D721Med (cell line): ENCODE measurements around the gene NF1.
"Not testable (repeated sequence)": the region's sequence is repeated elsewhere in the genome, so short reads cannot be mapped to it uniquely, and the experiment has no call there.

ENCODE experiments used
- DNase-seq: peaks from one replicate; pipeline ENCODE4 v3.0.0; 2011; ENCODE audit warnings: low spot score; ENCODE audit not compliant: insufficient read length
- FAIRE-seq: peaks from 2 replicates; lab custom pipeline; 2011; peaks lifted over from hg19 to GRCh38; lab: Jason Lieb, UNC
- TF ChIP-seq, protein P1 (sequence below): IDR thresholded peaks from 2 replicates; pipeline ENCODE4 v1.5.1; 2012; ENCODE audit warnings: mild to moderate bottlenecking, control low read depth; ENCODE audit not compliant: insufficient read depth; ENCODE audit errors: missing control alignments

NF1 gene

DNA sequence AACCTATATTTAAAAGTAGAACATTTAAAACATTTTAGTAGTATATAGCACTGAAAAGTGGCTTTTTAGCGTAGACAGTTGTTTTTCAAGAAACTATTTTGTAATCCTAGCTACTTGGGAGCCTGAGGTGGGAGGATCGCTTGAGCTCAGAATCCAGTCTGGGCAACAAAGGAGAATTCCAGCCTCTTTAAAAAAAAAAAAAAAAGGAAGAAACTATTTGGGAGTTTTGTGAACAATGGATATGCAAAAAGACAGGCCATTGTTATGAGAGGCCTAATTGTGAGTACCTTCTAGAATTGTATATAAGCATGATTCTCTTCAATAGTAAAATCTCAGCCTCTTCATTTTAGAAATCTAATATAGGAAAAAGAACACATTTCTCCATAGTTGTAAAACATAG, 184.6 kb downstream of the NF1 start:
- FAIRE-seq = no peak
- DNase-seq = no peak
- TF ChIP-seq, protein P1, sequence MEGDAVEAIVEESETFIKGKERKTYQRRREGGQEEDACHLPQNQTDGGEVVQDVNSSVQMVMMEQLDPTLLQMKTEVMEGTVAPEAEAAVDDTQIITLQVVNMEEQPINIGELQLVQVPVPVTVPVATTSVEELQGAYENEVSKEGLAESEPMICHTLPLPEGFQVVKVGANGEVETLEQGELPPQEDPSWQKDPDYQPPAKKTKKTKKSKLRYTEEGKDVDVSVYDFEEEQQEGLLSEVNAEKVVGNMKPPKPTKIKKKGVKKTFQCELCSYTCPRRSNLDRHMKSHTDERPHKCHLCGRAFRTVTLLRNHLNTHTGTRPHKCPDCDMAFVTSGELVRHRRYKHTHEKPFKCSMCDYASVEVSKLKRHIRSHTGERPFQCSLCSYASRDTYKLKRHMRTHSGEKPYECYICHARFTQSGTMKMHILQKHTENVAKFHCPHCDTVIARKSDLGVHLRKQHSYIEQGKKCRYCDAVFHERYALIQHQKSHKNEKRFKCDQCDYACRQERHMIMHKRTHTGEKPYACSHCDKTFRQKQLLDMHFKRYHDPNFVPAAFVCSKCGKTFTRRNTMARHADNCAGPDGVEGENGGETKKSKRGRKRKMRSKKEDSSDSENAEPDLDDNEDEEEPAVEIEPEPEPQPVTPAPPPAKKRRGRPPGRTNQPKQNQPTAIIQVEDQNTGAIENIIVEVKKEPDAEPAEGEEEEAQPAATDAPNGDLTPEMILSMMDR = no peak

DNA sequence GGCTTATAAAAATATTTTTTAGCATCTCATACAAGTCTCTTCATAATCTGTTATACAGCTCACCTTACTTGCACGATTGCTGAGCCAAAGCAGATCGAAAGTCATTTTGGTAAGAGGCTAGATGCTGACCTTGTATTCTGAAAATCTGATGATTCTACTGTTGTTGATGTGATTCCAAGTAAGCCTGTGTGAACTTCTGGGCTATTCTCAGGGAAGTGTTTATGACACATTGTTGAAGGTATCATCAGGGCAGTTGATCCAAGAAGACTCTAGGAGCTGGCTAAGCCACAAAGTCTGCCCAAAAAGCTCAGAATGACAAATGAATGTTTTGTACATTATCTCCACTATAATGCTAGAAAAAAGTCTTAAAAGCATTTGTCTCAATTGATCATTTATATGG, 186.3 kb downstream of the NF1 start:
- no peak for DNase-seq
- no peak for FAIRE-seq
- TF ChIP-seq, protein P1 = no peak

DNA sequence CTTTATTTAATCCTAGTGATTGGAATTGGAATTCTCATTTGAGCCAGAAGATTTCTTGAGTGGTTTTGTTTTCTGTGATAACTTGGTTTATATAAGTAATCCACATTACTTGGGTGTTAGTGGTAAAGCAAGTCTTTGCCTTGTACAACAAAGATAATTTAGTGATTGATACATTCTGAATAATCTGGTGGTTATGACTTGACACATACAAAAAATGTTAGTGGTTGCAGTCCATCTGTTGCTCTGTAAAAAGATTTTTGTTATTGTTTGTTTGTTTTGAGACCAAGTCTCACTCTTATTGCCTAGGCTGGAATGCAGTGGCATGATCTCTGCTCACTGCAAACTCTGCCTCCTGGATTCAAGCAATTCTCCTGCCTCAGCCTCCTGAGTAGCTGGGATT, 189.1 kb downstream of the NF1 start:
- TF ChIP-seq, protein P1 = no peak
- FAIRE-seq (peak; percentile 48), DNase-seq (no peak)

DNA sequence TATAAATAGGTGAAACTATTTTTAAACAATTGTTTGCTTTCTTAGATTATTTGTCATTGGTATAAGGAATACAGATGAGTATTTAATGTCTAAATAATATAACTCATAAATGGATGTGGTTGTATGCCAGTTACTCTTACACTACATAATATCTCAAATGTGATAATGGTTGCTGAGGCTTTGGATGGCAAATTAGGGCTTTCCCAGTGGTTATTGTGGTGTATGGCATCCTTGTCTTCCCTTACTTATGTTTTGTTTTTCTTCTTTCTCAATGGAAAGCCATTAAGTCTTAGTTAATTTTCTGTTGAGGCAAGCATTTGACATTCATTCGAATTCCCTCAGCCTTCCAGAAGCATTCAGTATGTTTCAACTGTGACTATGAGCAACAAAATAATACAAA, 191.8 kb downstream of the NF1 start:
- DNase-seq (no peak), FAIRE-seq (peak; percentile 66)
- TF ChIP-seq, protein P1 = no peak

DNA sequence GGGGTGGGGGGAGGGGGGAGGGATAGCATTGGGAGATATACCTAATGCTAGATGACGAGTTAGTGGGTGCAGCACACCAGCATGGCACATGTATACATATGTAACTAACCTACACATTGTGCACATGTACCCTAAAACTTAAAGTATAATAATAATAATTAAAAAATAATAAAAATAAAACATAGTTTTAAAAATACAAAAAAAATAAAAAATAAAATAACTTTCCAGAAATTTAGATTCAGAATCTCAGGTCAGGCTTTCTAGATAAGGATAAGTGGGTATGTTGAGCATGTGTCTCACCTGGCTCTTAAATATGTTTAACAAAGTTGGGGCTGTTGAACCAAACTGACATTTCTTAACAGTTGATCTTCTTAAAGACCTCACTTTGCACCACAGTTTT, 193.2 kb downstream of the NF1 start:
- not testable (repeated sequence) for DNase-seq, FAIRE-seq

DNA sequence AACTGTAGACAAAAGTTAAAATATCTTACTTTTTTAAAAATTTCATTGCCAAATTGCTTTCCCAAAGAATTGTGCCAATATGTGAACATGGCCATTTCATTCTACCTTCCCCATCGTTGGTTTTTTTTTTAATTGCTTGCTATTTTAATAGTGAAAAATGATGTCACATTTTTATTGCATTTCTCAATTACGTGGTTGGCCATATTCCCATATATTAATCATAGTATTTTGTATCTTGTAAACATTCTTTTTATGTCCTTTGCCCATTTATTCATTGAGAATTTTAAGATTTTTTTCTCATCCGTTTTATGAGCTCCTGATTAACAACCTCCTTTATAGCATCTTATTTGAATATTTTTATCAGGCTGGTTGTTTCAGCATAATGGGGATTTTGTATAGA, 195.0 kb downstream of the NF1 start:
- TF ChIP-seq, protein P1 = no peak
- no peak for FAIRE-seq
- no peak for DNase-seq

DNA sequence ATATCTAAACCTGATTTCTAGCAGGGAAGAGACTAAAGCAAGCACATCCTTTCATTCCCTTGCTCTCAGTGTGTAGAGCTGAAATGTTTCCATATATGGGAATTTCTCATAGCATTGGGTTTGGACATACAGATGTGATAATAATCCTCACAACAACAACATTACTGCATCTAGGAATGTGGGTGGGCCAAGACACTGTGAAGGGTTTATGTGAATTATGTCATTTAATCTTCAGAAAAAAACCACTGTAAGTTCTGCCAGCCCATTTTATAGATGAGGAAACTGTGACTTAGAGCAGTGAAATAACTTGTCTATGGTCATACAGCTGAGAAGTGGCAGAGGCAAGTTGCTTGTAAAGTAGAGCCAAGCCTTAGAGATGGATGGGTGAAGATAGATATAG, 197.0 kb downstream of the NF1 start:
- FAIRE-seq (no peak), DNase-seq (no peak)
- TF ChIP-seq, protein P1 = no peak

DNA sequence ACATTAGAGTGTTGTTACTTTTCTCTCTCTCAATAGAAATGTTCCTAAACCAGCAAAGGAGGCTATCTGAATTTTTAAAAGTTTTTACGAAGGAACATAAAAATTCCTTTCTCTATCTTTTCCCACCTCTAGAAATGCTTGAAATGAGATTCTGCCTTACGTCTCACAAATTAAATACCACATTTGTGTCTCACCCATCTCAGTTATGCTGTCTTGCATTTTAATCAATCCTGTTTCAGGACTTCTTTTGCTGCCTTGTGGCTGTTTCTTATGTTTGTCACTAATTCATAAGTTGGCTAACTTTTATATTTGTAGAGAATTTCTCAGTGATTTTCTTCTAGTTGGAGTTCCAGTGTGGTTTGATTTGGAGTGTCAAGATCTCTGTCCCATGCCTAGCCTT, 198.8 kb downstream of the NF1 start:
- TF ChIP-seq, protein P1 = no peak
- FAIRE-seq (no peak), DNase-seq (no peak)
